Stimulated activated CD8-positive, alpha-beta memory T cell treated with anti-CD3 and anti-CD28 coated beads, Interleukin-4, amount 100 ng/mL, for 4 hours (primary cell): ENCODE measurements around the gene FXYD2.
"Not testable (repeated sequence)": the region's sequence is repeated elsewhere in the genome, so short reads cannot be mapped to it uniquely, and the experiment has no call there.

ENCODE experiments used
- DNase-seq, 2 donors: peaks; one replicate each; pipeline ENCODE4 v3.0.0-alpha.2; 2020; ENCODE audit warnings: low read depth in 2 of 2, low spot score in 1 of 2

The FXYD2 gene

DNA sequence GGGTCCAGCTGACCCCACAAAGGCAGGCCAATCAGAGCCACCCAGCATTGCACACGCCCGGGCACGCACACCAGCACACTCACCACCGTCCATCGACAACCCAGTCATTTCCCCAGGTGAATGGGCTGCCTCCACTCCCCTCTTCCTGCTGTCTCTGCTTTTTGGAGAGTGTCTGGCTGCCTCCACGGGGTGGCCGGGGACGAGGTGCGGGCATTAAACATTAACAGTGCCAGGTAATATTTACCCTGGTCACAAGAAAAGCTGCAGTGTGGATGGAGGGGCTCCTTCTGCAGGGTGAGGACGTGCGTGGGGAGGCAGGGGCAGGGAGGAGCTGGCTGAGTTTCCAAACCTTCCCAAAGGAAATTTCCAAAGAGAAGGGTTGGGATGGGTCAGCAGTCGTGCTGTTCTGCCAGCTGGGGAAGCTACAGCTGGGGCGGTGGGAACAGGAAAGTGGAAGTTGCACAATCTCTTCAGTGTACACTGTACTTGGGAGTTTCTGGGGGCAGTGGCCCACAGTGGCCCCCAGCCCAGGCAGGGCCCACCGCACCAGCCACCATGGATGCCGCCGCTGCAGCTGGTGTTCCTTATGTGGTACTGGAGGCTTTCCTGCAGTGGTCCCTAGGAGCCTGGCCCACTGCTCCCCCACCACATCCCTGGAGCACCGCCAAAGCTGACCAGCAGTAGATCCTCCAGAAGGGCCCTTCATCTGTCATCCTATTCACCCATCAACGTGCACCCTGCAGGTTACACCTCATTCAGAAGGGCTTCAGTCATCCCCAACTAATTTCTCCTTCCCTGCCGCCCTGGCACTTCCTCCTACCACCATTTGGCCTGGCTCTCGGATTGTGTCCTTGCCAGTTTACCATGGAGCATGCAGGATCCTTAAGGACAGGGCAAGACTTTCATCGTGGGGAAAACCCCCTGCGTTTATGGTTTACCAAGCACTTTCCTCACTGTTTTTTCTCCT lies at the start of gene FXYD2:
FXYD2 (minus strand) TSS at position 174 of the 967 bp plus-strand sequence; CDS start at position 108, 66 bp downstream.
- DNase-seq: no peak

- no peak for DNase-seq
Measured at GRCh38 chr11:117873828-117874125, 49.2 kb upstream of the FXYD2 start.

GRCh38 chr11:117872975-117873827 lies 48.7 kb upstream of the FXYD2 start:
- no peak for DNase-seq

GRCh38 chr11:117872420-117872961 lies 47.9 kb upstream of the FXYD2 start:
- no peak for DNase-seq

DNA sequence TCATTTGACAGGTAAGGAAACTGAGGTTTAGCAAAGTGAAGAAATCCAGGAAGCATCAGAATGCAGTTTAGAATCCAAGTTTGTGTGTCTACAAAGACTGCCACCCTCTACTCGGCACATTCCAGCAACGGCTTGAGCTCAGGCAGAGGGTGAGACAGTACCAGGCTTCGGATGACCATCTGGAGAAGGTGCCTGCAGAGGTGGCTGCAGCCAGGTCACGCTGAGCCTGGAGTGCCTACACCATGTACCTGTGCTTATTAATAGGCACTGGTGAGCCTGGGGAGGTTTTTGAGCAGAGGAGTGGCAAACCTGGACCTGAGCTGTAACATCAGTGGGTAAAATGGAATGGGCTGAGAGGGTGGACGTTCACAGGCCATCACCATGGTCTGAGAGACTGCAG lies 47.2 kb upstream of the FXYD2 start:
- no peak for DNase-seq

DNA sequence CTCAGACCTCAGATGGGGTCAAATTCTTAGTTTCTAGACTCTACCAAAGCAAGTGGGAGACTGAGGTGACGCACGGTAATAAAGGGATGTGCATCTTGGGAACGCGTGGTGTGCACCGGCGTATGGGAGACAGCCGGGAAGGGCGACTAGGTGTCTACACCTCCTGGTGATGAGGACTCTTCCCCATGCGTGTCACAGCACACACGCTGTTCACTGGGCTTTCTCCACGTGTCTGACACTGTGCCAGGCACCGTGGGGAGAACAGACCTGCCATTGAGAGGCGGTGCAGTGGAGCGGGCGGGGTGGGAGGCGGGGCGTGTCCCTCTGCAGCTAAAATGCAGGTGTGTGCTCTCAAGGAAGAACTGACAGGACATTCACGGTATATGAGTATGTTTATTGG lies 46.6 kb upstream of the FXYD2 start:
- no peak for DNase-seq

- no peak for DNase-seq
Measured at GRCh38 chr11:117870103-117870952, 45.8 kb upstream of the FXYD2 start.

DNA sequence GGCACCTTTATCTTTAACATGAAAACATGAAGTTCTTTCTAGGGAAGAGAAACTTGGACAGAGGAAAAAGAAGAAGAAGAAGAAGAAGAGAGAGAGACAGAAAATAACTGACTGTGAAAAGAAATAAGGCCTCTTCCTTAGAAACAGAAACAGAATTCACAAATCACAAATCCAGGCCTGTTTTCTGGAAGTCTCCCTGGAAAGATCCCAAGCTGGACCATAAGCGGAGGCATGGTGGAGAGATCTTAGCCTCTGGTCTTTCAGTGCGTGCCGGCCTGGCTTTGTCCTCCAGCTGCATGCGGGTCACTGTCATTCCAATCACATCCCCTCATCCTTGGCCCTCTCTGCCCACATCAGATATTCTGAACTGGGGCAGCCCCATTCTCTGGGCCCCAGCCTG lies 45.1 kb upstream of the FXYD2 start:
- DNase-seq: no peak

DNA sequence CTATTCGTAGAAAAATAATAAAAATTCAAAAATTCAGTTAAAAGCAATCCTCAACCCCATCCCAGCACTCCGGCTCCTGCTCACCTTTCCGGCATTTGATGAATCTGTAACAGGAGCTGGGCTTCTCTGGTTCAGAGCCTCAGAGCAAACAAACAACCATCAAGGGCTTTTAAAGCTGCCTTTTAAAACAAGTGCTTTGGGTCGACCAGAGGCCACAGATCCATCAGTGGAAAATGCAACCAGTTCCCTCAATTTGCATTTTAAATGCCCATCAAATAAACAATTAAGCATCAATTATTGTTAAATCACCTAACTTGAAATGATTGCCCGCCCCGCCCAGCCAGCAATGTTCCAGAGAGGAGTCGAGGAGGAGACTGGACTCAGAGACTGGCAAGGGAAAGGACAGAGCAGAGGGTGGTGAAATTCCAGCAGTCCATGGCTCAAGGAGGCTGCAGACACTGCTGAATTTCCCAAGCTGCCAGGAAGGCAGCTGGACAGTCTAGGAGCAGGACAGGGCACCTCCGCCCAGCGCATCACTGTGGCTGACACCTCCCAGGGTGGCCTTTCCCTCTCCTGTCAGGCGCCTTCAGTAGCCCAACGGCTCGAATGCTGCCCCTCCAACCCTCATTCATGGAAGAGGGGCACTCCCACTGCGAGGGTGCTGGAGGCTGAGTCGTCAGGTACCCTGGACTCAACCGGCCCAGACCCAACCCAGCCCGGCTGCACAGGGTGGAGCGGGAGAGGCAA lies 44.4 kb upstream of the FXYD2 start:
- DNase-seq: no peak

GRCh38 chr11:117868088-117868487 lies 43.5 kb upstream of the FXYD2 start:
- DNase-seq: no peak

- DNase-seq: no peak
Measured at GRCh38 chr11:117866526-117866925, 42.0 kb upstream of the FXYD2 start.

DNA sequence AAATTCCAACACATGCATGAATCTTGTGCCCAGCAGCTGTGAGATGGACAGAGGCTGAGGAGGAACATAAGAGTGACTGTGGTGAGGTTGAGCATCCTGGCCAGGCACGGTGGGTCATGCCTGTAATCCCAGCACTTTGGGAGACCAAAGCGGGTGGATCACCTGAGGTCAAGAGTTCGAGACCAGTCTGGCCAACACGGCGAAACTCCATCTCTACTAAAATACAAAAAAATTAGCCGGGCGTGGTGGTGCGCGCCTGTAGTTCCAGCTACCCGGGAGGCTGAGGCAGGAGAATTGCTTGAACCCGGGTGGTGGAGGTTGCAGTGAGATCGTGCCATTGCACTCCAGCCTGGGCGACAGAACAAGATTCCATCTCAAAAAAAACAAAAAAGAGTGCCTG lies 41.0 kb upstream of the FXYD2 start:
- DNase-seq: not testable (repeated sequence)

GRCh38 chr11:117863383-117863782 lies 38.8 kb upstream of the FXYD2 start:
- no peak for DNase-seq

- no peak for DNase-seq
Measured at GRCh38 chr11:117862753-117863152, 38.2 kb upstream of the FXYD2 start.

- no peak for DNase-seq
Measured at GRCh38 chr11:117862019-117862725, 37.6 kb upstream of the FXYD2 start.

DNA sequence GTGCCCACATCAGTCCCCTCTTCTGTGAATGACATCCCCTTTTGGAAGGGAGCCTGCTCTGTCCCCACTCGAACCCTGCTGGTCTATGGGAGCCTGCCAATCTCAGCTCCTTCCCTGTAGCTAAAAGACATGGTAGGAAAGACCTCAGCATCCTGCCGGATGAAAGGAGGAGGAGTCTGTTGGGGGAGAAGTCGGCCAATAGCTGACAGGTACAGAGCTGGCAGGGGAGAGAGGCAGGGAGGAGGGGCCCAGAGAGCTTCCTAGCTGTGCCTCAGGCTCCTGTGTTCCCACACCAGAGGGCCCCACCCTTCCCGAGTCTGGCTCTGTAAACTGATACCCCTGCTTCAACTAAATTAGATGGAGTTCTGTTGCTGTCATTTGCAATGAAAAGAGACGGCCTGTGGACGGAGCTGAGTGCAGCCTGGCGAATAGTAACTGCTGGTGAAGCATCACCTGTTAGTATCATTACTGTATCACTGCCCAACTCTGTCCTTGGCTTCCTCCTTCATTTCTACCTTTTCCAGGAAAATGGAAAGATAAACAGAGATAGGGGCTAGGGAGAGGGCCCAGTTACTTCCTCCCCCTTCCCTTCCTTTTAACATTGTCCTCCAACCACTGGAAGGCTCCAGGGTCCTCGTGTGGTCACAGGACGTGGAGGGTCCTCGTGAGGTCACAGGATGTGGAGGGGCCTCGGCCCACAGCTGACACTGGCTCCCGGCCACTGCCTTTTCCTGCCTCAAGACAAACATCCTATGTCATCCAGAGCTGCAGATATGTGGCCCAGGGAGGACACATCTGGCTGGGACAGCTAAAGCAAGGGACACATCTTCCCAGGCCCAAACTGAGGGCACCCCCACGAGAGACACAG lies 36.8 kb upstream of the FXYD2 start:
- no peak for DNase-seq

DNA sequence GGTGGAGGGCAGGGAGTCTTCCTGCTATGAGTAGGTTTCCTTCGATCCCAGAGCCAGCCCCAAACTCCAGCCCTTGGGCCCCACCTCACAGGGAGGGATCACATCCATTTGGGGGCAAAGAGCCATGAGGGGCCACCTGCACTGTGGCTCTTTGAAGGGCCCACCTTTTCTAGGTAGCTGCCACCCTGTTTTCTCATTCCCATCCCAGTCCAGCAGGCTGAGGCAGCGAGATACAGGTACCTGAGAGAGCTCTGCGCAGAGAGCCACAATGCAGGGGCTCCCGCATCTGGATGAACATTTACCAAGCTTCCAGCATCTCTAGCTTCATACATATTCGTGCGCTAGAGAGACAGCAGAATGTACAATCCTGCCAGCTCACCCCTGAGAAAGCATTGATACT lies 35.6 kb upstream of the FXYD2 start:
- DNase-seq: no peak

- no peak for DNase-seq
Measured at GRCh38 chr11:117859488-117860112, 35.1 kb upstream of the FXYD2 start.
